Sigmoid colon (tissue), 7 donors: ENCODE data around the gene LPIN3. TPM values are rescaled to one million over a fixed set of nuclear protein-coding genes. Genes with fewer than 3 reads are reported as not detected.

ENCODE experiments used
- DNase-seq: peaks from one replicate; pipeline ENCODE4 v3.0.0-alpha.2; 2019
- H3K27ac ChIP-seq, 4 donors: fragments of 200-600 bp; sonication (generic); one replicate each; pipeline ENCODE4 v1.5.1; 2016 to 2019; ENCODE audit warnings: mild to moderate bottlenecking in 1 of 4
- H3K27me3 ChIP-seq, 3 donors: fragments of 200-600 bp; sonication (generic); one replicate each; pipeline ENCODE4 v1.5.1; 2019; ENCODE audit warnings: mild to moderate bottlenecking in 1 of 3
- H3K36me3 ChIP-seq, 4 donors: fragments of 200-600 bp; sonication (generic); one replicate each; pipeline ENCODE4 v1.5.1; 2016 to 2019
- H3K4me1 ChIP-seq, 4 donors: fragments of 200-600 bp; sonication (generic); one replicate each; pipeline ENCODE4 v1.5.1; 2017 to 2019
- H3K4me3 ChIP-seq, 4 donors: fragments of 200-600 bp; sonication (generic); one replicate each; pipeline ENCODE4 v1.5.1; 2017 to 2019; ENCODE audit warnings: mild to moderate bottlenecking in 2 of 4, moderate library complexity in 1 of 4
- H3K9me3 ChIP-seq, 4 donors: fragments of 200-600 bp in 3 of 4; sonication (generic) in 3 of 4; one replicate each; pipeline versions ENCODE4 v1.5.1 to v1.6.1; 2013 to 2019
- CTCF ChIP-seq, 4 experiments: fragments of 450-650 bp in 3 of 4; fragments of 200-600 bp in 1 of 4; IDR thresholded peaks; one replicate each; pipeline ENCODE4 v1.5.1; 2016 to 2019; ENCODE audit warnings: antibody characterized with exemption in 4 of 4, mild to moderate bottlenecking in 3 of 4, moderate library complexity in 2 of 4
- EP300 ChIP-seq, 4 donors: sonication (generic); formaldehyde crosslinking; IDR thresholded peaks; one replicate each; pipeline ENCODE4 v1.6.1; 2017; ENCODE audit warnings: antibody characterized with exemption in 4 of 4
- POLR2A ChIP-seq, 2 donors: fragments of 450-650 bp; IDR thresholded peaks; one replicate each; pipeline ENCODE4 v1.6.1; 2016; ENCODE audit warnings: antibody characterized with exemption in 2 of 2, mild to moderate bottlenecking in 2 of 2, moderate library complexity in 2 of 2
- POLR2AphosphoS5 ChIP-seq, 4 donors: sonication (generic); formaldehyde crosslinking; IDR thresholded peaks; one replicate each; pipeline ENCODE4 v1.6.1; 2017; ENCODE audit warnings: antibody characterized with exemption in 4 of 4
- WGBS, 2 donors: extraction: QIAGEN DNeasy Blood & Tissue Kit; methylation state at CpG; one replicate each; pipeline ENCODE4 v1.1.7; 2013; 5-methylcytosine and 5-hydroxymethylcytosine counted together
- intact Hi-C: fragments of 100-400 bp; cut with DNase I; formaldehyde crosslinking; loops from one replicate; pipeline ENCODE4 v1.15.1; 2023
- polyA plus RNA-seq, 3 donors: library from polyadenylated mRNA; stranded (reverse); fragments of 200-250 nt; gene quantifications; one replicate each; pipeline ENCODE4 v1.2.3, GENCODE V29; 2013
- total RNA-seq, 4 donors: library from RNA; depleted of rRNA; stranded (reverse); fragments of >200 nt; gene quantifications; one replicate each; pipeline ENCODE4 v1.1.0, GENCODE V29; 2016
- donor health status: healthy with polysubstance abuse.
- donor health status: Bipolar disorder and iron deficiency.
- donor health status: healthy.

Gene LPIN3
- total and polyA plus RNA-seq, 7 donors = 6.7 to 50.9 (median 12.3) TPM

- no peak for DNase-seq
- WGBS, 2 donors = 60 to 63% methylated on average over 18 of the region's 18 CpGs
- H3K4me1 ChIP-seq = peaks cover 0 to 36% (median 11%) of the 10 kb centered on the region in 4 donors
- H3K9me3 ChIP-seq = no peaks in the 10 kb centered on the region
- TF ChIP-seq POLR2A (IDR thresholded peaks at IDR 0.05) = no peak
- no peak for TF ChIP-seq POLR2AphosphoS5 (IDR thresholded peaks at IDR 0.05)
- TF ChIP-seq CTCF (IDR thresholded peaks at IDR 0.05) = no peak
- peaks cover 0 to 4% (median 0%) of the 10 kb centered on the region in 3 donors for H3K27me3 ChIP-seq
- no peak overlapping the region for H3K4me3 ChIP-seq
- H3K27ac ChIP-seq = peak overlapping the region; percentile 8 to 50 (median 39)
- intact Hi-C loops = no loop called here
- H3K36me3 ChIP-seq = no peaks in the 10 kb centered on the region
These were observed 55.3 kb downstream of the LPIN3 start for GRCh38 chr20:41395667-41396664.

GRCh38 chr20:41398408-41398807 lies 57.8 kb downstream of the LPIN3 start:
- Histone ChIP-seq H3K27me3 (peaks cover 0 to 4% (median 0%) of the 10 kb centered on the region in 3 donors), H3K27ac (peak overlapping the region in 2 of 4 donors; percentile 3 to 35), H3K4me1 (peaks cover 0 to 30% (median 8%) of the 10 kb centered on the region in 4 donors), H3K36me3 (peaks cover 0 to 5% (median 0%) of the 10 kb centered on the region in 4 donors), H3K9me3 (no peaks in the 10 kb centered on the region), H3K4me3 (no peak overlapping the region)
- WGBS, 2 donors = 73 to 82% methylated on average over 2 of the region's 2 CpGs
- DNase-seq = peak; percentile 85
- TF ChIP-seq EP300 (IDR thresholded peaks at IDR 0.05) (no peak), POLR2AphosphoS5 (IDR thresholded peaks at IDR 0.05) (peak in 2 of 4 donors; percentile 50 to 62)
- intact Hi-C loops = no loop called here

- H3K9me3 ChIP-seq = no peaks in the 10 kb centered on the region
- peaks cover 18 to 57% (median 28%) of the 10 kb centered on the region in 4 donors for H3K36me3 ChIP-seq
- no peaks in the 10 kb centered on the region for H3K27me3 ChIP-seq
- no peaks in the 10 kb centered on the region for H3K4me1 ChIP-seq
- H3K4me3 ChIP-seq = no peak overlapping the region
- intact Hi-C loops = no loop called here
- WGBS, 2 donors = 92 to 94% methylated on average over 12 of the region's 12 CpGs
- no peak overlapping the region for H3K27ac ChIP-seq
- TF ChIP-seq CTCF (IDR thresholded peaks at IDR 0.05) (no peak), POLR2A (IDR thresholded peaks at IDR 0.05) (no peak), EP300 (IDR thresholded peaks at IDR 0.05) (no peak), POLR2AphosphoS5 (IDR thresholded peaks at IDR 0.05) (no peak)
- no peak for DNase-seq
These were observed 63.0 kb downstream of the LPIN3 start for GRCh38 chr20:41403604-41404003.

GRCh38 chr20:41405436-41405835 lies 64.8 kb downstream of the LPIN3 start:
- no peak overlapping the region for H3K27ac ChIP-seq
- DNase-seq = no peak
- intact Hi-C loops = no loop called here
- no peak for TF ChIP-seq POLR2A (IDR thresholded peaks at IDR 0.05)
- TF ChIP-seq POLR2AphosphoS5 (IDR thresholded peaks at IDR 0.05) = no peak
- no peak for TF ChIP-seq EP300 (IDR thresholded peaks at IDR 0.05)
- no peak for TF ChIP-seq CTCF (IDR thresholded peaks at IDR 0.05)
- no peaks in the 10 kb centered on the region for H3K9me3 ChIP-seq
- H3K4me3 ChIP-seq = no peak overlapping the region
- WGBS, 2 donors = 90 to 94% methylated on average over 3 of the region's 3 CpGs
- no peaks in the 10 kb centered on the region for H3K4me1 ChIP-seq
- no peaks in the 10 kb centered on the region for H3K27me3 ChIP-seq
- peaks cover 18 to 76% (median 34%) of the 10 kb centered on the region in 4 donors for H3K36me3 ChIP-seq

GRCh38 chr20:41406353-41406752 lies 65.7 kb downstream of the LPIN3 start:
- intact Hi-C loops = no loop called here
- H3K27ac ChIP-seq = no peak overlapping the region
- H3K4me1 ChIP-seq = no peaks in the 10 kb centered on the region
- WGBS, 2 donors = 85 to 89% methylated on average over 10 of the region's 10 CpGs
- no peak for DNase-seq
- no peaks in the 10 kb centered on the region for H3K27me3 ChIP-seq
- no peak overlapping the region for H3K4me3 ChIP-seq
- no peak for TF ChIP-seq POLR2AphosphoS5 (IDR thresholded peaks at IDR 0.05)
- no peak for TF ChIP-seq POLR2A (IDR thresholded peaks at IDR 0.05)
- no peak for TF ChIP-seq CTCF (IDR thresholded peaks at IDR 0.05)
- TF ChIP-seq EP300 (IDR thresholded peaks at IDR 0.05) = no peak
- H3K9me3 ChIP-seq = no peaks in the 10 kb centered on the region
- peaks cover 18 to 85% (median 39%) of the 10 kb centered on the region in 4 donors for H3K36me3 ChIP-seq
